ENCODE results near the gene SLC5A11. TPM values are rescaled to one million over a fixed set of nuclear protein-coding genes. Genes with fewer than 3 reads are reported as not detected.
A peak's percentile ranks its signal among the peaks of the same experiment; 100 is the strongest.

The SLC5A11 gene
- total RNA-seq, 4 donors from 2014 or later: not detected

- no peaks in the 10 kb centered on the region for H3K27me3 ChIP-seq
- H3K36me3 ChIP-seq: no peaks in the 10 kb centered on the region
- intact Hi-C loops (cut with DNase I; ENCODE audit: low total_unique reads): no loop called here
- DNase-seq: no peak
- no peak for TF ChIP-seq CTCF (IDR thresholded peaks at IDR 0.05)
- TF ChIP-seq POLR2A (IDR thresholded peaks at IDR 0.05): no peak
- H3K4me1 ChIP-seq: no peaks in the 10 kb centered on the region
- no peaks in the 10 kb centered on the region for H3K9me3 ChIP-seq
- H3K4me3 ChIP-seq: no peak overlapping the region
- H3K27ac ChIP-seq: no peak overlapping the region
Observed at GRCh38 chr16:24847358-24847664, 1.5 kb downstream of the SLC5A11 start.

GRCh38 chr16:24848065-24848464 lies 2.3 kb downstream of the SLC5A11 start:
- no peaks in the 10 kb centered on the region for H3K9me3 ChIP-seq
- no peak for DNase-seq
- H3K4me3 ChIP-seq: no peak overlapping the region
- no peaks in the 10 kb centered on the region for H3K27me3 ChIP-seq
- intact Hi-C loops (cut with DNase I; ENCODE audit: low total_unique reads): no loop called here
- no peaks in the 10 kb centered on the region for H3K4me1 ChIP-seq
- TF ChIP-seq CTCF (IDR thresholded peaks at IDR 0.05) (no peak), POLR2A (IDR thresholded peaks at IDR 0.05) (no peak)
- no peaks in the 10 kb centered on the region for H3K36me3 ChIP-seq
- no peak overlapping the region for H3K27ac ChIP-seq

GRCh38 chr16:24849641-24850040 lies 3.9 kb downstream of the SLC5A11 start:
- no peak overlapping the region for H3K27ac ChIP-seq
- DNase-seq: no peak
- intact Hi-C loops (cut with DNase I; ENCODE audit: low total_unique reads): no loop called here

GRCh38 chr16:24850289-24850938 lies 4.7 kb downstream of the SLC5A11 start:
- intact Hi-C loops (cut with DNase I; ENCODE audit: low total_unique reads): no loop called here
- no peak overlapping the region for H3K27ac ChIP-seq
- no peaks in the 10 kb centered on the region for H3K27me3 ChIP-seq
- H3K4me1 ChIP-seq: no peaks in the 10 kb centered on the region
- DNase-seq: no peak
- H3K4me3 ChIP-seq: no peak overlapping the region
- TF ChIP-seq CTCF (IDR thresholded peaks at IDR 0.05) (no peak), POLR2A (IDR thresholded peaks at IDR 0.05) (no peak)
- no peaks in the 10 kb centered on the region for H3K9me3 ChIP-seq
- no peaks in the 10 kb centered on the region for H3K36me3 ChIP-seq

More at GRCh38 chr16:24849641-24850040, 3.9 kb downstream of the SLC5A11 start:
- H3K4me1 ChIP-seq: no peaks in the 10 kb centered on the region
- no peaks in the 10 kb centered on the region for H3K9me3 ChIP-seq
- no peaks in the 10 kb centered on the region for H3K27me3 ChIP-seq
- TF ChIP-seq POLR2A (IDR thresholded peaks at IDR 0.05) (no peak), CTCF (IDR thresholded peaks at IDR 0.05) (no peak)
- no peak overlapping the region for H3K4me3 ChIP-seq
- no peaks in the 10 kb centered on the region for H3K36me3 ChIP-seq

GRCh38 chr16:24851700-24852099 lies 5.9 kb downstream of the SLC5A11 start:
- no peaks in the 10 kb centered on the region for H3K27me3 ChIP-seq
- TF ChIP-seq POLR2A (IDR thresholded peaks at IDR 0.05) (no peak), CTCF (IDR thresholded peaks at IDR 0.05) (no peak)
- H3K9me3 ChIP-seq: no peaks in the 10 kb centered on the region
- no peaks in the 10 kb centered on the region for H3K36me3 ChIP-seq
- no peaks in the 10 kb centered on the region for H3K4me1 ChIP-seq
- H3K27ac ChIP-seq: peak overlapping the region in 1 of 2 donors; percentile 25
- intact Hi-C loops (cut with DNase I; ENCODE audit: low total_unique reads): no loop called here
- DNase-seq: no peak
- no peak overlapping the region for H3K4me3 ChIP-seq
